ENCODE measurements around the gene RNF151. TPM values are rescaled to one million over a fixed set of nuclear protein-coding genes. Genes with fewer than 3 reads are reported as not detected.
A peak's percentile ranks its signal among the peaks of the same experiment; 100 is the strongest.

Gene RNF151
- total RNA-seq, 1 experiment from 2014 or later = 0.28 TPM

GRCh38 chr16:1991948-1992703 lies 25.5 kb downstream of the RNF151 start:
- Mint-ChIP-seq H3K9me3 (no peaks in the 10 kb centered on the region; a peak in 1 of 5 replicates), H3K27ac (no peak overlapping the region), H3K36me3 (ENCODE audit: insufficient read depth in 1 of 3, low read depth in 3 of 3) (peaks cover 0 to 1% (median under 1%) of the 10 kb centered on the region in 3 experiments; a peak in 3 of 7 replicates), H3K4me1 (peaks cover 16 to 20% of the 10 kb centered on the region in 2 experiments), H3K27me3 (ENCODE audit: low read depth) (peaks cover 42% of the 10 kb centered on the region), H3K4me3 (peak overlapping the region; percentile 66 to 84; a peak in 3 of 5 replicates)
- Histone ChIP-seq H3K4ac (ENCODE audit: low read depth, low read length) (no peak overlapping the region; the same call in 1 of the 2 replicates), H3K14ac (ENCODE audit: insufficient read depth, low read length) (peak overlapping the region; percentile 82), H4K5ac (ENCODE audit: insufficient read length, low read depth, low read length) (no peak overlapping the region), H3K79me2 (ENCODE audit: insufficient read depth, low read length) (no peaks in the 10 kb centered on the region), H3K27me3 (ENCODE audit: insufficient read depth, low read length) (peaks cover 15% of the 10 kb centered on the region; the same call in 1 of the 2 replicates), H3K27ac (ENCODE audit: insufficient read length, low read depth, low read length) (no peak overlapping the region), H2AK5ac (ENCODE audit: insufficient read length, low read length) (no peak overlapping the region), H3K23ac (ENCODE audit: insufficient read length, low read depth, low read length) (no peak overlapping the region), H3K23me2 (ENCODE audit: insufficient read length, low read depth, low read length, poor library complexity, severe bottlenecking) (peaks cover 18% of the 10 kb centered on the region), H4K8ac (replicated peaks; ENCODE audit: insufficient read length, low read depth, low read length) (no peak overlapping the region), H3K4me2 (ENCODE audit: insufficient read depth, insufficient read length, low read length) (peak overlapping the region; percentile 53), H3K9me3 (ENCODE audit: control insufficient read depth, low read depth, low read length) (no peaks in the 10 kb centered on the region), H2BK120ac (ENCODE audit: low read depth, low read length, poor library complexity, severe bottlenecking) (no peak overlapping the region), H2AFZ (ENCODE audit: low read length) (no peak overlapping the region), H2BK5ac (ENCODE audit: insufficient read length, low read length) (no peak overlapping the region), H3K18ac (ENCODE audit: insufficient read length, low read depth, low read length) (peak overlapping the region; percentile 85), H4K20me1 (ENCODE audit: control insufficient read depth, insufficient read depth, insufficient read length) (no peaks in the 10 kb centered on the region), H3K79me1 (ENCODE audit: insufficient read depth, low read depth, low read length, poor library complexity, severe bottlenecking) (no peaks in the 10 kb centered on the region), H3T11ph (ENCODE audit: low read length) (no peak overlapping the region), H3K4me1 (ENCODE audit: insufficient read depth, low read length) (no peaks in the 10 kb centered on the region; the same call in 1 of the 2 replicates), H2BK12ac (ENCODE audit: insufficient read length, low read depth, low read length) (no peak overlapping the region), H4K91ac (ENCODE audit: insufficient read length, low read depth, low read length) (no peak overlapping the region), H3K9ac (ENCODE audit: extremely low read depth, insufficient read length, low read length) (no peak overlapping the region), H3K56ac (ENCODE audit: insufficient read length, low read depth, low read length) (no peak overlapping the region), H2BK20ac (ENCODE audit: low read depth, low read length, poor library complexity, severe bottlenecking) (no peak overlapping the region), H2BK15ac (ENCODE audit: low read depth, low read length) (no peak overlapping the region; the same call in 1 of the 2 replicates)
- no peak for TF ChIP-seq CTCF (conservative IDR thresholded peaks at IDR 0.05)
- peak; percentile 97 for DNase-seq
- WGBS (ENCODE audit: extremely low coverage, insufficient read length, low lambda C conversion rate) = no CpG with 5 or more reads among the region's 96 CpGs

Data from H9 (cell line).